ENCODE measurements around the gene GPX8.

GPX8 gene, protein sequence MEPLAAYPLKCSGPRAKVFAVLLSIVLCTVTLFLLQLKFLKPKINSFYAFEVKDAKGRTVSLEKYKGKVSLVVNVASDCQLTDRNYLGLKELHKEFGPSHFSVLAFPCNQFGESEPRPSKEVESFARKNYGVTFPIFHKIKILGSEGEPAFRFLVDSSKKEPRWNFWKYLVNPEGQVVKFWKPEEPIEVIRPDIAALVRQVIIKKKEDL

DNA sequence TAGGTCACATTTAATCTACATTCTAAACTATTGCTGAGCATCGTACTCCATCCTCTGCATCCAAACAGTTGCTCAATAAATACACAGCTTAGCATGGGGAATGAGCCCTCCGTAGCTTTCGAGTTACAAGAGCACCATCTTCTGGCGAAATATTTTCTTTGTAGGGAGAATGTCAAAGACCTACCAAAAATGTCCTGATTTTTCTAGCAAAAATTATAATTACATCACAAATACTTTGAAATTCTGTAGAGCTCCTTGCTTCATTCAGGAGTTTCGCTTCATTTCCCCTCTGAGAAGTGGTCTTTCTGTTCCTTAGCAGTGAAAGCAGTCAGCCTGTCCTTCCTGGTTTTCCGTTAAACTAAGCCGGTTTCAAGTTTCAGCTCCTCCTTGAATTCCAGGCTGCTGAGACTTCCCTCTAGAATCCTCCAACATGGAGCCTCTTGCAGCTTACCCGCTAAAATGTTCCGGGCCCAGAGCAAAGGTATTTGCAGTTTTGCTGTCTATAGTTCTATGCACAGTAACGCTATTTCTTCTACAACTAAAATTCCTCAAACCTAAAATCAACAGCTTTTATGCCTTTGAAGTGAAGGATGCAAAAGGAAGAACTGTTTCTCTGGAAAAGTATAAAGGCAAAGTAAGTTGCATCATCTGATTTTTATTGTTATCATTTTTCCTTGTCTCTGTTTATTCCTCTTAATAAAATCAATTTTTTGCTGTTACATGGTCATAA is at the start of gene GPX8:
Gene GPX8 (plus strand): TSS at position 409 of the 730 bp plus-strand sequence. CDS start 22 bp downstream, at position 431.
- DNase-seq (ENCODE audit: low spot score), result peak; percentile 70

DNA sequence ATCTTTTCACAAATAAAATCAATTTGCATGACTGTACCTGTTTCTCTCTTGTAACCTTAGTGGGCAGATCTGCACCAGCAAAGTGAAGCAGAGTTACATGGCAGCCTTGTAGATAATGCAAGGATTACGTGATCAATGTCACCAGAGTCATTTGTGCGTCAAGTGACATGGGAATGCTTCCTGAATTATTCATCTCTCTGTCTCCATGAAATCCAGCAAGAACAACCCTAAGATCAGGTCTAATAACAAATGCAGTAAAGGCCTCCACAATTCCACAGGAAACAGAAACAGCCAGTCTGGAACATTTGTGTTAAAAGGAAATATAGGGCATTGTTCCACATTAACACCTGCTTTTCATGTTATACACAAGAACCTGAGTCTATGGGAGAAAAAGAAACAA is 49.8 kb upstream of the GPX8 start:
- no peak for DNase-seq (ENCODE audit: low spot score)

DNA sequence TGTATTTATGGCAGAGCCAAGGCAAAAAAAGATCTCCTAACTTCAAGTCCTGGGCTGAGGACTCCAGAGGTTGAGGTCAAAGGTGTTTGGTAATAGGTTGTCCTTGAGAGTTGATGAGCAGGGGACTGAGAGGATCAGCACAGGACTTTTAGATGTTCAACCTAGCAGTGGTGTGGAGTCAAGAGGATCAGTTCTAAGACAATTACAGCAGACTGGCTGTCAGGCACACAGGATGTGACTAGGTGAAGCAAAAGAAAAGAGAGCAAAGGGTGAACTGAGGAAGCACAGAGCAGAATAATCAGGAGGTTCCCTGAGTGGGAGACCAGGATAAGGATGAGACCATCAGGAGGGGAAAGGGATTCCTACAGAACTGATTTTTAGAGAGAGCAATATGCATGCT is 46.6 kb upstream of the GPX8 start:
- DNase-seq (ENCODE audit: low spot score), result no peak

DNA sequence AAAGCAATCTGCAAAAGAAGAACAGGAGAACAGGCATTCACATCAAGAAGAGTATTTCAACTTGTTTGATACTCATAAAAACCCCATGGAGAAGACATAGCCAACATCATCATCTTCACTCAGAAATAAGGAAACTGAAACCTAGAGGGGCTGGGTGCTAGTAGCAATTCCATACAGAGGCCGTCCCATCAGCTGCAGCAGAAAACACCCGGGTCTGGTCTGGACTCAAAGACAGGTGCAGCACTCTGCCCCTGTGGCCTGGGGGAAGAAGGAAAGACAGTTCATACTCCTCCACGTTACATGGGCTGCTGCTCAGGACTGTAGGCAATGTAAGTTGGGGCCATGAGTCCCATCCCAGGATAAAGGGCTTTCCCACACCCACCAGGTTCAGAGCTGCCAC is 45.9 kb upstream of the GPX8 start:
- no peak for DNase-seq (ENCODE audit: low spot score)

DNA sequence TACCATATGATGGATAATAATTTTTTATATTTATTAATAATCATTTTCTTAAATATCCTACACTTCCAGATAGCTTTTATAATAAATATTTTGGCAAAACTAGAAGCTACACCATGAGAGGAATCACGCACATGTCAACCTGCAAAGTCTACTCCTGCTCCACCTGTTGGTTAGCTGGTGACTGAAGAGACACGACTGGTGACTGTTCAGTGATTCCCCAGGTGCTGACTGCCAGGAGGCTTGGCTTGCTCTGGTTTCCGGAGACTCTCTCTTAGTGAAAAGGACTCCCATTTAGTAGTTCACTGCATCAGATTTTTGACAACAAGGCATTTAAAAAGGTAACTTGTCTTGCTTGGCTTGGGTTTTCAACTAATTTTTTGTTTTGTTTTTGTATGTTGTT is 36.6 kb upstream of the GPX8 start:
- no peak for DNase-seq (ENCODE audit: low spot score)

DNA sequence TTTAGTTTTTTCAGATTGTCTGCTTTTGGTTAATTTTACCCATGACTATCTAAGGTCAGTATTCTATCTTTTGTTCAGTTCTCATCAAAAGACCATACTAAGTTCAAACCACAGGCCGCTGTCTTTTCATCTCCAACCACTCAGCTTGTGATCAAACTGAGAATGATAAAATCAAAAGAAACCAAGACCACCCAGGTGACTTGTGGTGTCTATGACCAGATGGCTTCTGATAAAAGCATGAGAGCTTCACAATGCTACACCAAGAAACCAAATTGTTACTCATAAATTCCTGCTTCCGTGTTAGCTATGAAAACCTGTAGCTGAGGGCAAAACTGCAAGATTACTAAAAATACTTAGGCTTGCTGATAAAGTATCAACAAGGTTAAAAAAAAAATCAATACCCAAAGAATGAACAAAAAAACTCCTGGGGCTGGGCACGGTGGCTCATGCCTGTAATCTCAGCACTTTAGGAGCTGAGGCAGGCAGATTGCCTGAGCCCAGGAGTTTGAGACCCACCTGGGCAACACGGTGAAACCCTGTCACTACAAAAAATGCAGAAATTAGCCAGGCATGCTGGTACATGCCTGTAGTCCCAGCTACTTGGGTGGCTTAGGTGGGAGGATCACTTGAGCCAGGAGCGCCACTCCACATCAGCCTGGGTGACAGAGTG is 25.8 kb upstream of the GPX8 start:
- DNase-seq (ENCODE audit: low spot score), result no peak

DNA sequence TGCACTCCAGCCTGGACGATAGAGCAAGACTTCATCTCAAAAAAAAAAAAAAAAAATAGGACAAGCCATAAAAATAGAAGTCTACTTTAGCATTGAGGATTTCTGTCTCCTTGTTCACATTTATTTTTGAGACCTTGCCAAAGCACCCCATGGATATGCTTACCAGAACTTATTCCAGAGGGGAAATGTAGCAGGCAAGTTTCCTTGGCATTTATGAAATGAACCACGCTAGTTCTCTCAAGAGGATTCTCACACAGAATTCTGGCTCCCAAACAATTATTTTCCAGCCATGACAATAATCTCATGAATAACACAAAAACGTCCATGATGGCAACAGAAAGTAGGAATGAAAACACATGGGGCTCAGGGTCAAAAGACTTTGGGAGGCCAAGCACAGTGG is 23.4 kb upstream of the GPX8 start:
- no peak for DNase-seq (ENCODE audit: low spot score)

DNA sequence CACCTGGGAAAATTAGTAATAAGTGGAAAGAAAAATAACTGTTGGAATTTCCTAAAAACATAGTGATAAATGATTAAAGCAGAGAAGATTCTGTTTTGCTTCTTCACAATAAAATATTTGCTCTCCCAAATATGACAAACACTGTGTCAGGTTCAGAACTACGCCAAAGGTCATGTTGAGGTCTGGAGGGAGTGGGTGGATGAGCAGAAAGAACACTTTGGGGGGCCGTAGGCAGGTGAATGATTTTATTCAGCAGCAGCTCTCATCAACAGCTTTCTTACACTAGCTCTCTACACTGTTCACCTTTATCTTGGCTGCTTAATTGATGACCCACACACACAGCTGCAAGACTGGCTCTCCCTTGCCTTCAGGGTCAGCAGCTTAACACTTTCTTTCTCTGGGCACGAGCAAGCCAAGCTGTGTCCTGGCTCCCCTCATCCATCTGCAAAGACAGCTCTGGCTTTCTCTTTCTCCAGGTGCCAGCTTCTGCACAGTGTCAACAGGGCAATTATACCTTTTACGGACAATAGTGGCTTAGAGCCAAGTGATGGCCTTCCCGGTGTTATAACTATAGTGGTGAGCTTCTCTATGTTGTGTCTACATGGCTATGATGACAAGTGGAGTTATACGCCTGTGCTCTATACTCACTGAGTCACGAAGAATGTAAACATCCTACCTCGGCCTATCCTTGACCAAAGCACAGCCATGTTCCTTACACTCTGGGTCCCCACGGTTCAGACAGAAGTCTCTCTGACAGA is 18.9 kb upstream of the GPX8 start:
- DNase-seq (ENCODE audit: low spot score), result no peak

DNA sequence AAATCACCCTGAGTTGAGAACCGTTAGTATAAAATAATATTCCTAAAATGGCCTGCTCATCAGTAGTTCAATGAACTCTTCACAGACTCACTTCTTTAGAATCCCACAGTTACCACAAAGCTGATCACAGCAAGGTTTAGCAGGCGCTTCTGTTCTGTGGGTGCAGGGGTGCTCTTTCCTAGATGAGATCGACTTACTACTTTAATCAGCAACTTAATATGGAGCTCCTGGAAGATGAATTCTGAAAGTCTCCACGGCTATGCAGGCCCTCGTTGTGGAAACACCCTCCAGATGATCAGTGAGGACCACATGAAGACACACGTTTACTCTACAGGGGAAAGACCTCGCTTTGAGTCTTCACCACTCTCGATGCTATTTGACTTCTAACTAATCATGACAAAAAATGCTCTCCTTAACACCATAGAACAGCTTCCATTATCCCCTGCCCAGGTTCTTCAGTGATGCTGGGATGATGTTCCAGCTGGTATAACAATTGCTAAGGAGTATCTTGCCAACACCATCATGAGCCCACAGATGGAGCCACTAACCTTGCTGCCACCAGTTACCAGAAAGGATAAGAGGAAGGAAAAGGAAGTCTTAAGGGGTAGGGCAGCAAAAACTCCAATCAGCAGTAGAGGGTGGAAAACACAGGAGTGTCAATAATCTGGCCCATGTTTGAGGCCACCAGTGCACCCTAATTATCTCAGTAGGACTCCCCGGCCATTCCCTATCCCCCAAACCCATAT is 17.9 kb upstream of the GPX8 start:
- no peak for DNase-seq (ENCODE audit: low spot score)

DNA sequence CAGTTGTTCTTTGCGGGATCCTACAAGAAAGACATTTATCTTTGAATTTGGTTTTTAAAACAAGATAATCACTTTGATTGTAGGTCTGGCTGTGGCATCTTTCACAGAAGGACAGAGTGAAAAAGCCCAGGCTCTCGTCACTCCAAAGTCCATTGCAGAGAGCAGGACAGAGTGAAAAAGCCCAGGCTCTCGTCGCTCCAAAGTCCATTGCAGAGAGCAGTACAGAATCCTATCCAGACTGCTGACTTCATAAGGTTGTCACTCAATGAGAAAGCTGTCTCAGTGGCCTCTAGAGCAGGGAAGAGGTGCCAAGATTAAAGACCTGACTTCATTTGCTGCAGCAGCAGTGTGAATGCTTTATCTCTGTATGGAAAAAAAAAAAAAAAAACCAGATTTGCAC is 16.3 kb upstream of the GPX8 start:
- DNase-seq (ENCODE audit: low spot score), result no peak

DNA sequence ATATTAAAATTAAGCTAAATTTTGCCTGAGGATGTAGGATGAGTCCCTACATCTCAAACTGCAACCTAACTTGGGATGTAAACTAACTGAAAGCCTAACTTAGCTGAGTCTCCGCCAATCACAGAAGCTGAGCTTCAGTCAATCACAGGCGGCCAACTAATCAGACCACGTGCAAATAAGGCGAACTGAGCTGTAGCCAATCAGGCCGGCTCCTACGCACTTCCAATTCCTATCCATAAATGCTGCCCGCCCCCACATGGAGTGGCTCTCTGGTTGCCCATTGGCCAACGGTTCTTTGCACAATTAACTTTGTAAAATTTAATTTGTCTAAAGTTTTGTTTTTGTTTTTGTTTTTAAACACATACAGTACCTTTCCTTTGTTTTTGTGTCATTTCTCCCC is 13.9 kb upstream of the GPX8 start:
- DNase-seq (ENCODE audit: low spot score), result no peak

DNA sequence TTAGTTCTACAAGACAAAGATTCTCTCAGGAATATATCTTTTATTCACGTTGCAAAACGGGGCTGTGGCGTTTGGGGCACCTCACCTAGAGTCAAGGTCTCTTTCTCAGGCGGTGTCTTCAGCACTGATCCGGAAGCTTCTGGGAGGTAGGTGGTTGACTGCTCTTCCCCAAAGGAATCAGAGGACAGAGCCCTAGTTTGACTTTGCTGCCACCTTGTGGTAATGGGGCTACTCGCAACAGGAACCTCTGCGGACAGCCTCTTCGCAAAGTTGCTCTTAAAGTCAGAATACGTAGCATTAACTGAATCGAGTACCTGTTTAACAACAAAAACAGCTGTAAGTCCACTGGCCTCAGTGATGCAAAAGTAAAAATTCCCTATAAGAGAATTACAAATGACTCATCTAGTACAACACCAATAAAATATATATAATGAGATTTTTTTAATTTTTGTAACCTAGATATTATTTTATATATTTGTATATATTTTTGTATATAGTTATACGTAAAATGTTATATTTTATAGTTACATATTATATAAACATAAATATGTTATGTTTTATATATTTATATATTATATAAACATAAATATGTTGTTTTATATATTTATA is 13.3 kb upstream of the GPX8 start:
- DNase-seq (ENCODE audit: low spot score), result peak; percentile 80

DNA sequence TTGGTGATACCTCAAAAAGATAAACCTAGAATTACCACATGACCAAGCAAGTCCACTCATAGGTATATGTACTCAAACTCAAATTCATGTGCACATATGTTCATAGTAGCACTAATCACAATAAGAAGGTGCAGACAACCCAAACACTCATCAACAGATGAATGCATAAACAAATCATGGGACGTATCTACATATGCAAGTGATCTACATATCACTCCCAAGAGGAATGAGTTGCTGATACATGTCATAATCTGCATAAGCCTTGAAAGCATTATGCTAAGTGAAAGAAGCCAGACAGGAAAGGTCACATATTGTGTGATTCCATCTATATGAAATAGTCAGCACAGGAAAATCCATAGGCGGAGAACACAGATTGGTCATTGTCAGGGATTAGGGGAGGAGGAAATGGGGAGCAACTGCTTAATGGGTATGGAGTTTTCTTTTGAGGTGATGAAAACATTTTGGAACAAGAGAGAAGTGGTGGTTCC is 10.6 kb upstream of the GPX8 start:
- DNase-seq (ENCODE audit: low spot score), result no peak

DNA sequence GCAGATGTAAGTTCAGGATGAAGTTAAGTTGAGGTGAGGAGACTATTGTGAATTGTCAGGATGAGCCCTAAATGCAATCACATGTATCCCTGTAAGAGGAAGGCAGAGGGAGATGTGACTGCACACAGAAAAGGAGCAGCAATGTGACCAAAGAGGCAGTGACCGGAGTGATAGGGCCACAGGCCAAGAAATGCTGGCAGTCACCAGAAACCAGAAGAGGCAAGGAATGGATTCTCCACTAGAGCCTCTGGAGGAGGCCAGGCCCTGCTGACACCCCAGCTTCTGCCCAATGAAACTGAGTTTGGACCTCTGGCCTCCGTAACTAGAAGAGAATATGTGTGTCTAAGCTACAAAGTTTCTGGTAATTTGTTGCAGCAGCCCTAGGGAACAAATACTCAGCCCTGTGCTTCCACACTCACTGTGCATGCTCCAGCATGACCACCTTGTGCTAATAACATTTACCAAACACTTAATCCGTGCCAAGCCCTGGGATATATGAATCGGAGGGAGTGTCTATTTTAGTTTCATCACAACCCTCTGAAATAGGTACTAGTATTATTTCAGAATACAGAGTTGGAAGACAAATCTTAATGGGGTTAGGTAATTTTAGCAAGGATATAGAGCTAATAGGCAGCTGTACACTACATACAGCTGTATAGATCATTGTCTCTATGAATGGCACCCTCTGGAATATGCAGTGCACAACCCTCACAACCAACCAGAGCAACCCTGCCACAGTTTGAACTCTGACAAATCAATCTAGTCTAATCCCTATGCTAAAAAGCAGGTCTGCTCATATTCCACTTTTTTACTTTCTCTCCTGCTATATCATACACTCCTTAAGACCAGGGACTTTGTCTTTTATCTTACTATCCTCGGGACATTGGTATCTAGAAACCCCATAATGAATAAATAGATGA is 7.8 kb upstream of the GPX8 start:
- DNase-seq (ENCODE audit: low spot score), result no peak

DNA sequence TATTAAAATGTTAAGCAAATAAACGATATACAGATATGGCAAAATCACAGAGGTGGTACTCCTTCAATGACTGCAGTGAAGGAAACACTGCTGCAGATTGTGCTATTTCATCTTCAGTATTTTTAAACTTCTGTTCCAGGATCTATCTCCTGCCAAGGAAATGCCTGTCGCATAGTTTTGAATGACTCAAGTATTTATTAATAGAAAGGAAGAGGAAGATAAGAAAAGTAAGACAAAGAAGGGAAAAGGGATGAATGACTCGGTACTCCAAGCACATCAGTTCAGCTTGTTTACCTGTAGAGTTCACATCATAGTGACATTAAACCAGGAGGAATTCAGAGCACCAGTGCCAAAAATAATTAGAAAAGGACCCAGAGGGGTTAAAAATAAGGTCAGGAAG is 5.1 kb upstream of the GPX8 start:
- no peak for DNase-seq (ENCODE audit: low spot score)

DNA sequence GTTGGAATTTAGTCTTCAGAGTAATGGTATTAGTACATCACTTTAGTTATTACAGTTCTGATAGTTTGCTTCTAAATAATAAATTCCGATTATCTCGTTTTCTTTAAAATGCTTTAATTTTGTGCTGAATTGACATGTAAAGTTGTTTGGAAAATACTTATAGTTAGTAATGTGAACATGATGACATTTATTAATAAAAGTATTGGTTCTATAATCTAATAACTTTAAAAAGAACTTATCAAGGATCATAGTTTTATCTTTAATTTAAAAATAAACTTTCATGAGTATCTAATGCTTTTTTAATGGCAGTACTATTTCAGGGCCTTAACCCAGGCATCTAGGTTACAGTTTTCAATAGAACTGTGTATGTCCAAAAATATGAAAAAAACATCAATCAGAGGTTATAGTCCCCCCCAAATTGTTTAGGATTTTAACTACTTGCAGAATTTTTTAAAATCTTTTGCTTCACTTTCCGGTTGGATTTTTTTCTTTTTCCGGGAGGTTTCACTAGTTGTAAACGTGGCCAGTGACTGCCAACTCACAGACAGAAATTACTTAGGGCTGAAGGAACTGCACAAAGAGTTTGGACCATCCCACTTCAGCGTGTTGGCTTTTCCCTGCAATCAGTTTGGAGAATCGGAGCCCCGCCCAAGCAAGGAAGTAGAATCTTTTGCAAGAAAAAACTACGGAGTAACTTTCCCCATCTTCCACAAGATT is 680 bp downstream of the GPX8 start:
- DNase-seq (ENCODE audit: low spot score), result peak; percentile 67

DNA sequence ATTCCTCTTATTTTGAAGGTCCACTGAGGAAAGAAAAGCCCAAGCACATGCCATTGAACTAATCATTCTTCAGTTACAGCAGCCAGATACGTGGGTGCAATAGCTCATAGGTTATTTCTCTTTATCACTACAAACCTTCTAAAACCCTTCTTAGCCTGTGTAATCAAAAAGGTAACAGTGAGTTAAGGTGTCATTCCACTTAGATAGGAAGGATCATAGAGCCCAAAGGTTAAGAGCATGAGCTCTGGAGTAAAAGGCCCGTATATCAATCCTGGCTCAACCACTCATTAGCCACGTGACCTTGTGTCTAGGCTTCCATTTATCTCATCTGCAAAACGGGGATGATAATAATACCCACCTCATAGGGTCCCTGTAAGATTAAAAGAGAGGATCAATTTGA is 2.7 kb downstream of the GPX8 start:
- no peak for DNase-seq (ENCODE audit: low spot score)

DNA sequence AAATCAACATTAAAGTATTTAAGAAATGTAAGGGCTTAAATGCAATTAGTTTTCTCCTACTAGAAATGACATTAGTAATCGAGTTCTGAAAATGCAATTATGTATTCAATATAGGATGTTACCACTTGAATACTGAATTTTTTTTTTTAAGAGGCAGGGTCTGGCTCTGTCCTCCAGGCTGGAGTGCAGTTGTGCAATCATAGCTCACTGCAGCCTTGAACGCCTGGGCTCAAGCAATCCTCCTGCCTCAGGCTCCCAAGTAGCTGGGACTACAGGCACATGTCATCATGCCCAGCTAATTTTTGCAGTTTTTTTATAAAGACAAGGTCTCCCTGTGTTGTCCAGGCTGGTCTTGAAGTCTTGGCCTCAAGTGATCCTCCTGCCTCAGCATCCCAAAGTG is 11.5 kb downstream of the GPX8 start:
- no peak for DNase-seq (ENCODE audit: low spot score)

DNA sequence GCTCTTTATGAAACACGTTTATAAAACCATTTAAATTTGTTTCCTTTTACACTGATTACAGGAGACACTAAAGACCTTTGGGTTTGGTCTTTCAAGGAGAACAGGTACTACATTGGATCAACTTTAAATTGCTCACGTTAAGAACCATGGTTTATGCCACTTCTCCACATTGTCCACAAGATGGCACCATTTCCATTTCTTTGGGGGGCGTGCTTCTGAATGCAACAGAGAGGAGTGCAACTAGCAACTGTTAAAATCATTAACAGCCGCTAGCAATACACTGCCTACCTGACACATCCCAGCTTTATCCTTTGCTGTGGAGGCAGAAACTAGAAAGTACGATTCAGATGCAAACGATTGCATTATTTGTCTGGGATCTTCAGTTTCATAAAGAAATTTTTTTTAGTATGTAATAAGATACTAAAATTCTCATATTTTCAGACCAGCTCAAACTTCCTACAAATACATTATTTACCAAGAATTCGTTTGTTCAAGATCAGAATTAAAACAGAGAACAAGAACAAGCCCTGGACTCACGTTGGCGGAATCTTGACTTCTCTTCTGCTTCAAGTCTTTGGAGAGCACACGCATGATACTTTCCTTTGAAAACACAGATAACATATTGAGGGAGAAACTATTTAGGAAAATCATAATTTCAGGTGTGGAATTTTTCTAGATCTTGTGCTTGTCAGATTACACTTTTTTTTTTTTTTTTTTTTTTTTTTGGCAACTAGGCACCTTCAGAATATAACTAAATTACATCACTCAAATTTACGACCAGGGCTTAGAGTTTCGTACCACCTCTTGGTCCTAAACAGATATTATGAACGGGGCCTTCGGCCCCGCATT is 12.3 kb downstream of the GPX8 start:
- peak; percentile 95 for DNase-seq (ENCODE audit: low spot score)
